DOHH2 (cell line): ENCODE data around the gene NOP16.

Experiments used
- CTCF ChIP-seq: fragments of 200-600 bp; sonication (generic); IDR thresholded peaks from one replicate; pipeline ENCODE4 v1.5.1; 2014; ENCODE audit warnings: antibody characterized with exemption, mild to moderate bottlenecking, low read depth, low read length; ENCODE audit not compliant: poor library complexity, severe bottlenecking
- EZH2phosphoT487 ChIP-seq: fragments of 200-600 bp; sonication (generic); IDR thresholded peaks from 2 replicates; pipeline ENCODE4 v1.6.1; 2017; ENCODE audit warnings: borderline replicate concordance, mild to moderate bottlenecking, antibody characterized with exemption, low read length, moderate library complexity, mixed read lengths

GRCh38 chr5:176383248-176383905, 5.0 kb downstream of the NOP16 start:
- no peak for TF ChIP-seq CTCF
- no peak for TF ChIP-seq EZH2phosphoT487
